SK-N-SH (cell line): ENCODE results near the gene SLC7A11. TPM values are rescaled to one million over a fixed set of nuclear protein-coding genes. Genes with fewer than 3 reads are reported as not detected.

Experiments
- CTCF ChIA-PET: fragments of 300-600, 350-600 bp; formaldehyde crosslinking; extraction: SDS; loops from one replicate; lab custom pipeline; 2021; lab: Yijun Ruan, JAX
- POLR2A ChIA-PET: fragments of 350-600 bp; sonication (Branson Sonifier 250); formaldehyde crosslinking; extraction: SDS; loops from one replicate; lab custom pipeline; 2020; ENCODE audit warnings: antibody characterized with exemption, inconsistent platforms; lab: Yijun Ruan, JAX
- DNase-seq: peaks from one replicate; pipeline ENCODE4 v3.0.0; 2012
- H2AFZ ChIP-seq: fragments of 200-600 bp; sonication (generic); 2 replicates; pipeline ENCODE4 v1.8.1; 2016; ENCODE audit warnings: antibody characterized with exemption, mild to moderate bottlenecking, low read depth
- H3F3A ChIP-seq: fragments of 200-600 bp; sonication (generic); replicated peaks from 2 replicates; pipeline ENCODE3; 2016; ENCODE audit warnings: antibody characterized with exemption, mild to moderate bottlenecking; ENCODE audit not compliant: insufficient read depth
- H3K27ac ChIP-seq, 2 experiments: fragments of 200-500 bp in 1 of 2; fragments of 200-600 bp in 1 of 2; sonication (Bioruptor generic) in 1 of 2; sonication (generic), shearing (Covaris generic) in 1 of 2; 2 replicates each; pipeline versions ENCODE4 v1.5.1 to v1.6.1; 2014 to 2016; ENCODE audit warnings: low read depth in 2 of 2, inconsistent platforms in 1 of 2, low read length in 1 of 2, mild to moderate bottlenecking in 1 of 2, mixed read lengths in 1 of 2
- H3K27me3 ChIP-seq: fragments of 200-600 bp; sonication (generic), shearing (Covaris generic); 2 replicates; pipeline ENCODE4 v1.6.1; 2016; ENCODE audit warnings: mixed run types; ENCODE audit not compliant: insufficient read depth
- H3K36me3 ChIP-seq, 2 experiments: fragments of 200-500 bp in 1 of 2; fragments of 200-600 bp in 1 of 2; sonication (Bioruptor generic) in 1 of 2; sonication (generic) in 1 of 2; replicated peaks in 1 of 2; 2 replicates each; pipeline versions ENCODE3 to v1.5.1; 2014 to 2016; ENCODE audit warnings: low read length in 1 of 2, mild to moderate bottlenecking in 1 of 2; ENCODE audit not compliant: insufficient read depth in 2 of 2, control insufficient read depth in 1 of 2
- H3K4me1 ChIP-seq, 2 experiments: fragments of 200-500 bp in 1 of 2; fragments of 200-600 bp in 1 of 2; sonication (Bioruptor generic) in 1 of 2; sonication (generic), shearing (Covaris generic) in 1 of 2; 2 replicates each; pipeline versions ENCODE4 v1.5.1 to v1.6.1; 2014 to 2016; ENCODE audit warnings: low read depth in 1 of 2, low read length in 1 of 2, mixed run types in 1 of 2; ENCODE audit not compliant: insufficient read depth in 2 of 2, control insufficient read depth in 1 of 2
- H3K4me2 ChIP-seq: fragments of 200-600 bp; sonication (generic), shearing (Covaris generic); 2 replicates; pipeline ENCODE4 v1.6.1; 2017; ENCODE audit warnings: mixed run types
- H3K4me3 ChIP-seq, 2 experiments: fragments of 200-500 bp in 1 of 2; fragments of 200-600 bp in 1 of 2; sonication (Bioruptor generic) in 1 of 2; sonication (generic), shearing (Covaris generic) in 1 of 2; 2 replicates each; pipeline versions ENCODE4 v1.5.1 to v1.8.1; 2014 to 2016; ENCODE audit warnings: low read depth in 2 of 2, inconsistent platforms in 1 of 2, low read length in 1 of 2, mild to moderate bottlenecking in 1 of 2, mixed read lengths in 1 of 2, moderate library complexity in 1 of 2
- H3K79me2 ChIP-seq: fragments of 200-600 bp; sonication (generic); 2 replicates; pipeline ENCODE4 v1.8.1; 2017; ENCODE audit warnings: mild to moderate bottlenecking; ENCODE audit not compliant: insufficient read depth
- H3K9ac ChIP-seq: fragments of 200-600 bp; sonication (generic); 2 replicates; pipeline ENCODE4 v1.6.1; 2017; ENCODE audit warnings: mixed run types
- H3K9me2 ChIP-seq: fragments of 200-600 bp; sonication (generic); 2 replicates; pipeline ENCODE4 v1.6.1; 2017; ENCODE audit warnings: mixed run types
- H3K9me3 ChIP-seq: fragments of 200-600 bp; sonication (generic); 2 replicates; pipeline ENCODE4 v1.6.1; 2017; ENCODE audit warnings: mixed run types, mild to moderate bottlenecking, moderate library complexity
- H4K20me1 ChIP-seq: fragments of 200-600 bp; sonication (generic); 2 replicates; pipeline ENCODE4 v1.6.1; 2017; ENCODE audit warnings: mild to moderate bottlenecking, mixed run types; ENCODE audit not compliant: insufficient read depth
- CHD2 ChIP-seq: fragments of 150-350 bp; IDR thresholded peaks from 2 replicates; pipeline ENCODE4 v1.6.1; 2018; ENCODE audit warnings: low read length; ENCODE audit not compliant: partially characterized antibody
- ELF1 ChIP-seq: IDR thresholded peaks from 2 replicates; pipeline ENCODE4 v1.4.0; 2012
- EP300 ChIP-seq, 2 experiments: IDR thresholded peaks; 2 replicates each; pipeline versions ENCODE4 v1.4.0 to v1.6.1; 2012; ENCODE audit warnings: borderline replicate concordance in 1 of 2, low read depth in 1 of 2, low read length in 1 of 2
- NFIC ChIP-seq: IDR thresholded peaks from 2 replicates; pipeline ENCODE4 v1.4.0; 2012; ENCODE audit warnings: borderline replicate concordance
- RAD21 ChIP-seq: IDR thresholded peaks from 2 replicates; pipeline ENCODE4 v1.6.1; 2012; ENCODE audit warnings: mild to moderate bottlenecking, low read length
- RCOR1 ChIP-seq: fragments of 150-350 bp; IDR thresholded peaks from 2 replicates; pipeline ENCODE4 v1.6.1; 2017; ENCODE audit warnings: antibody characterized with exemption, low read length
- RFX5 ChIP-seq: IDR thresholded peaks from 2 replicates; pipeline ENCODE4 v1.6.1; 2012; ENCODE audit warnings: mild to moderate bottlenecking, improper control_type of control experiment, low read length
- RXRA ChIP-seq: IDR thresholded peaks from 2 replicates; pipeline ENCODE4 v1.4.0; 2012; ENCODE audit warnings: low read depth, mild to moderate bottlenecking, borderline replicate concordance
- TEAD4 ChIP-seq: IDR thresholded peaks from 2 replicates; pipeline ENCODE4 v1.4.0; 2012; ENCODE audit warnings: mild to moderate bottlenecking, borderline replicate concordance; ENCODE audit not compliant: insufficient read depth
- WGBS: methylation state at CpG from one replicate; pipeline ENCODE4 v1.1.6; 2017; ENCODE audit warnings: low lambda C conversion rate; 5-methylcytosine and 5-hydroxymethylcytosine counted together
- polyA plus RNA-seq, 3 experiments: library from polyadenylated mRNA; depleted of rRNA; stranded (reverse); fragments of >200 nt; gene quantifications; 2 replicates each; pipeline ENCODE4 v1.2.3, GENCODE V29; 2012
- TF ChIP-seq, protein P1 (sequence below): IDR thresholded peaks from 2 replicates; pipeline ENCODE4 v1.6.1; 2012; ENCODE audit warnings: mild to moderate bottlenecking, low read depth, low read length, moderate library complexity
- TF ChIP-seq, protein P2 (sequence below): fragments of 200-600 bp; sonication (generic); IDR thresholded peaks from 2 replicates; pipeline ENCODE4 v1.6.1; 2017; ENCODE audit warnings: antibody characterized with exemption, mild to moderate bottlenecking, moderate library complexity
- TF ChIP-seq, protein P3 (sequence below): IDR thresholded peaks from 2 replicates; pipeline ENCODE4; 2012
- TF ChIP-seq, protein P4 (sequence below): fragments of 150-350 bp; IDR thresholded peaks from 2 replicates; pipeline ENCODE4 v1.6.1; 2016; ENCODE audit warnings: mild to moderate bottlenecking, low read depth, low read length

SLC7A11 gene
- polyA plus RNA-seq, 1 of the 3 experiments (the other 2 are of a cell fraction), result 3.1 TPM

DNA sequence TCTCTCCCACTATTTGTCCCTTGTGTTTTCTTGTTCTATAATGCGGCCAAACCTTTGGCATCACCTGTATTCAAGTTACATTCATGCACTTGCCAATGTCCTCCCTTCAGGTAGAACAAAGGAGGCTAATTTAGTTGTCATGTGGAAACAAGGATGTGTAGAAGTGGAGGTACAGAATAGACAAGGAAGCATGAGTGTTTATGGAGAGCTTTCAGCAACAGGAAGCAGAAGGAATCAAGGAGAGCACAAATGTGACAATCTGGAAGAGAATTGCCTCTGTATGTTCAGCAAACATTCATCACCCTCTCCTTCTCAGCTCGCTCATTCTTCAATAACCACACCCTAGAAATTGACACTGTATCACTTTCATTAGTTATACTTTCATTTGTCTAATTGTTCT is 103.4 kb downstream of the SLC7A11 start:
- no peak overlapping the region for H3K4me3 ChIP-seq
- 78% methylated on average over 2 of the region's 2 CpGs for WGBS
- CTCF ChIA-PET, result no interaction called here
- H3K79me2 ChIP-seq, result no peaks in the 10 kb centered on the region
- no peak overlapping the region for H3K27ac ChIP-seq
- no peaks in the 10 kb centered on the region for H4K20me1 ChIP-seq
- TF ChIP-seq RXRA, result no peak
- no peak for TF ChIP-seq RFX5
- TF ChIP-seq, protein P1, sequence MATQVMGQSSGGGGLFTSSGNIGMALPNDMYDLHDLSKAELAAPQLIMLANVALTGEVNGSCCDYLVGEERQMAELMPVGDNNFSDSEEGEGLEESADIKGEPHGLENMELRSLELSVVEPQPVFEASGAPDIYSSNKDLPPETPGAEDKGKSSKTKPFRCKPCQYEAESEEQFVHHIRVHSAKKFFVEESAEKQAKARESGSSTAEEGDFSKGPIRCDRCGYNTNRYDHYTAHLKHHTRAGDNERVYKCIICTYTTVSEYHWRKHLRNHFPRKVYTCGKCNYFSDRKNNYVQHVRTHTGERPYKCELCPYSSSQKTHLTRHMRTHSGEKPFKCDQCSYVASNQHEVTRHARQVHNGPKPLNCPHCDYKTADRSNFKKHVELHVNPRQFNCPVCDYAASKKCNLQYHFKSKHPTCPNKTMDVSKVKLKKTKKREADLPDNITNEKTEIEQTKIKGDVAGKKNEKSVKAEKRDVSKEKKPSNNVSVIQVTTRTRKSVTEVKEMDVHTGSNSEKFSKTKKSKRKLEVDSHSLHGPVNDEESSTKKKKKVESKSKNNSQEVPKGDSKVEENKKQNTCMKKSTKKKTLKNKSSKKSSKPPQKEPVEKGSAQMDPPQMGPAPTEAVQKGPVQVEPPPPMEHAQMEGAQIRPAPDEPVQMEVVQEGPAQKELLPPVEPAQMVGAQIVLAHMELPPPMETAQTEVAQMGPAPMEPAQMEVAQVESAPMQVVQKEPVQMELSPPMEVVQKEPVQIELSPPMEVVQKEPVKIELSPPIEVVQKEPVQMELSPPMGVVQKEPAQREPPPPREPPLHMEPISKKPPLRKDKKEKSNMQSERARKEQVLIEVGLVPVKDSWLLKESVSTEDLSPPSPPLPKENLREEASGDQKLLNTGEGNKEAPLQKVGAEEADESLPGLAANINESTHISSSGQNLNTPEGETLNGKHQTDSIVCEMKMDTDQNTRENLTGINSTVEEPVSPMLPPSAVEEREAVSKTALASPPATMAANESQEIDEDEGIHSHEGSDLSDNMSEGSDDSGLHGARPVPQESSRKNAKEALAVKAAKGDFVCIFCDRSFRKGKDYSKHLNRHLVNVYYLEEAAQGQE, result no peak
- TF ChIP-seq, protein P2, sequence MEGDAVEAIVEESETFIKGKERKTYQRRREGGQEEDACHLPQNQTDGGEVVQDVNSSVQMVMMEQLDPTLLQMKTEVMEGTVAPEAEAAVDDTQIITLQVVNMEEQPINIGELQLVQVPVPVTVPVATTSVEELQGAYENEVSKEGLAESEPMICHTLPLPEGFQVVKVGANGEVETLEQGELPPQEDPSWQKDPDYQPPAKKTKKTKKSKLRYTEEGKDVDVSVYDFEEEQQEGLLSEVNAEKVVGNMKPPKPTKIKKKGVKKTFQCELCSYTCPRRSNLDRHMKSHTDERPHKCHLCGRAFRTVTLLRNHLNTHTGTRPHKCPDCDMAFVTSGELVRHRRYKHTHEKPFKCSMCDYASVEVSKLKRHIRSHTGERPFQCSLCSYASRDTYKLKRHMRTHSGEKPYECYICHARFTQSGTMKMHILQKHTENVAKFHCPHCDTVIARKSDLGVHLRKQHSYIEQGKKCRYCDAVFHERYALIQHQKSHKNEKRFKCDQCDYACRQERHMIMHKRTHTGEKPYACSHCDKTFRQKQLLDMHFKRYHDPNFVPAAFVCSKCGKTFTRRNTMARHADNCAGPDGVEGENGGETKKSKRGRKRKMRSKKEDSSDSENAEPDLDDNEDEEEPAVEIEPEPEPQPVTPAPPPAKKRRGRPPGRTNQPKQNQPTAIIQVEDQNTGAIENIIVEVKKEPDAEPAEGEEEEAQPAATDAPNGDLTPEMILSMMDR, result no peak
- no peak for TF ChIP-seq RCOR1
- no peak for TF ChIP-seq ELF1
- TF ChIP-seq NFIC, result no peak
- TF ChIP-seq, protein P3, sequence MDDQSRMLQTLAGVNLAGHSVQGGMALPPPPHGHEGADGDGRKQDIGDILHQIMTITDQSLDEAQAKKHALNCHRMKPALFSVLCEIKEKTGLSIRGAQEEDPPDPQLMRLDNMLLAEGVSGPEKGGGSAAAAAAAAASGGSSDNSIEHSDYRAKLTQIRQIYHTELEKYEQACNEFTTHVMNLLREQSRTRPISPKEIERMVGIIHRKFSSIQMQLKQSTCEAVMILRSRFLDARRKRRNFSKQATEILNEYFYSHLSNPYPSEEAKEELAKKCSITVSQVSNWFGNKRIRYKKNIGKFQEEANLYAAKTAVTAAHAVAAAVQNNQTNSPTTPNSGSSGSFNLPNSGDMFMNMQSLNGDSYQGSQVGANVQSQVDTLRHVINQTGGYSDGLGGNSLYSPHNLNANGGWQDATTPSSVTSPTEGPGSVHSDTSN, result no peak
- TF ChIP-seq EP300 (IDR thresholded peaks at IDR 0.05; ENCODE audit: borderline replicate concordance in 1 of 2, low read depth in 1 of 2, low read length in 1 of 2), result no peak
- TF ChIP-seq RAD21, result no peak
- no peak for TF ChIP-seq TEAD4
- TF ChIP-seq, protein P4, sequence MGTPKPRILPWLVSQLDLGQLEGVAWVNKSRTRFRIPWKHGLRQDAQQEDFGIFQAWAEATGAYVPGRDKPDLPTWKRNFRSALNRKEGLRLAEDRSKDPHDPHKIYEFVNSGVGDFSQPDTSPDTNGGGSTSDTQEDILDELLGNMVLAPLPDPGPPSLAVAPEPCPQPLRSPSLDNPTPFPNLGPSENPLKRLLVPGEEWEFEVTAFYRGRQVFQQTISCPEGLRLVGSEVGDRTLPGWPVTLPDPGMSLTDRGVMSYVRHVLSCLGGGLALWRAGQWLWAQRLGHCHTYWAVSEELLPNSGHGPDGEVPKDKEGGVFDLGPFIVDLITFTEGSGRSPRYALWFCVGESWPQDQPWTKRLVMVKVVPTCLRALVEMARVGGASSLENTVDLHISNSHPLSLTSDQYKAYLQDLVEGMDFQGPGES, result no peak
- TF ChIP-seq CHD2, result no peak
- H3F3A ChIP-seq, result no peaks in the 10 kb centered on the region
- H3K4me1 ChIP-seq, result no peaks in the 10 kb centered on the region
- DNase-seq, result no peak
- no peaks in the 10 kb centered on the region for H3K9me3 ChIP-seq
- no peaks in the 10 kb centered on the region for H3K36me3 ChIP-seq
- no peak overlapping the region for H3K4me2 ChIP-seq
- no peak overlapping the region for H2AFZ ChIP-seq
- no peaks in the 10 kb centered on the region for H3K27me3 ChIP-seq
- POLR2A ChIA-PET, result no interaction called here
- H3K9me2 ChIP-seq, result no peaks in the 10 kb centered on the region
- H3K9ac ChIP-seq, result no peak overlapping the region
